Calu3 (cell line): Measurements from ENCODE around the gene SYT17. TPM values are rescaled to one million over a fixed set of nuclear protein-coding genes. Genes with fewer than 3 reads are reported as not detected.

Experiments used
- BruUV-seq: library from RNA; stranded (reverse); fragments of 400-500 nt; replicated peaks from 2 replicates; lab custom pipeline; 2021; lab: Mats Ljungman, UMichigan
- CTCF ChIA-PET: fragments of 300-600 bp; sonication (Branson Sonifier 250); formaldehyde crosslinking; loops from one replicate; lab custom pipeline; 2022; ENCODE audit warnings: antibody characterized with exemption; lab: Charles Lee
- DNase-seq: peaks from one replicate; pipeline ENCODE4 v3.0.0; 2022
- H3K27ac Mint-ChIP-seq: one replicate; pipeline ENCODE4 v1.8.0; 2022; ENCODE audit warnings: mixed read lengths; ENCODE audit not compliant: unreplicated experiment
- H3K27me3 Mint-ChIP-seq: one replicate; pipeline ENCODE4 v1.8.0; 2022; ENCODE audit warnings: mixed read lengths; ENCODE audit not compliant: unreplicated experiment
- H3K36me3 Mint-ChIP-seq: one replicate; pipeline ENCODE4 v1.8.0; 2022; ENCODE audit warnings: mild to moderate bottlenecking, moderate library complexity, mixed read lengths; ENCODE audit not compliant: insufficient read depth, unreplicated experiment
- H3K4me1 Mint-ChIP-seq: one replicate; pipeline ENCODE4 v1.8.0; 2022; ENCODE audit warnings: mild to moderate bottlenecking, low read depth, mixed read lengths; ENCODE audit not compliant: unreplicated experiment
- H3K4me3 Mint-ChIP-seq: one replicate; pipeline ENCODE4 v1.8.0; 2022; ENCODE audit warnings: mild to moderate bottlenecking, low read depth, moderate library complexity, mixed read lengths; ENCODE audit not compliant: unreplicated experiment
- H3K9me3 Mint-ChIP-seq: one replicate; pipeline ENCODE4 v1.8.0; 2022; ENCODE audit warnings: low read depth, mixed read lengths; ENCODE audit not compliant: unreplicated experiment
- CTCF ChIP-seq: fragments of 200-600 bp; IDR thresholded peaks from one replicate; pipeline ENCODE4 v1.8.0; 2022; ENCODE audit warnings: antibody characterized with exemption; ENCODE audit not compliant: unreplicated experiment
- intact Hi-C: fragments of 100-400 bp; cut with micrococcal nuclease; formaldehyde crosslinking; loops from one replicate; pipeline ENCODE4 v1.10.0; 2022; ENCODE audit not compliant: unreplicated experiment
- total RNA-seq: library from RNA; stranded (reverse); gene quantifications from 2 replicates; pipeline ENCODE4 v1.2.3, GENCODE V29; 2022

The SYT17 gene
- total RNA-seq, 1 experiment from 2014 or later: 10.6 TPM

GRCh38 chr16:19132898-19133297 lies 35.1 kb upstream of the SYT17 start:
- Mint-ChIP-seq H3K27ac (no peak overlapping the region), H3K4me1 (peaks cover 54% of the 10 kb centered on the region), H3K9me3 (no peaks in the 10 kb centered on the region), H3K27me3 (no peaks in the 10 kb centered on the region), H3K4me3 (no peak overlapping the region), H3K36me3 (no peaks in the 10 kb centered on the region)
- CTCF ChIA-PET: no interaction called here
- DNase-seq: no peak
- BruUV-seq: no TSS peak
- intact Hi-C loops: no loop called here
- TF ChIP-seq CTCF: no peak

- Mint-ChIP-seq H3K4me3 (no peak overlapping the region), H3K27ac (no peak overlapping the region), H3K36me3 (no peaks in the 10 kb centered on the region), H3K4me1 (peaks cover 59% of the 10 kb centered on the region), H3K27me3 (no peaks in the 10 kb centered on the region), H3K9me3 (no peaks in the 10 kb centered on the region)
- DNase-seq: no peak
- TF ChIP-seq CTCF: no peak
- intact Hi-C loops: no loop called here
- CTCF ChIA-PET: interaction anchor here (0.6 kb wide), 1 partner anchor 141 kb away, joined by 3 read pairs; no protein-coding TSS in a partner anchor
- no TSS peak for BruUV-seq
These were observed 34.4 kb upstream of the SYT17 start for GRCh38 chr16:19133600-19133999.

- peaks cover 63% of the 10 kb centered on the region for H3K4me1 Mint-ChIP-seq
- intact Hi-C loops: no loop called here
- no peaks in the 10 kb centered on the region for H3K9me3 Mint-ChIP-seq
- DNase-seq: no peak
- CTCF ChIA-PET: interaction anchor here (1.1 to 1.2 kb wide), 2 partner anchors 28 to 49 kb away, joined by 4 to 6 read pairs; no protein-coding TSS in a partner anchor
- BruUV-seq: no TSS peak
- H3K27me3 Mint-ChIP-seq: no peaks in the 10 kb centered on the region
- peak overlapping the region; percentile 59 for H3K27ac Mint-ChIP-seq
- no peak for TF ChIP-seq CTCF
- no peaks in the 10 kb centered on the region for H3K36me3 Mint-ChIP-seq
- no peak overlapping the region for H3K4me3 Mint-ChIP-seq
These were observed 32.7 kb upstream of the SYT17 start for GRCh38 chr16:19135201-19135842.

- CTCF ChIA-PET: interaction anchor here (0.6 to 1.2 kb wide), 4 partner anchors 29 to 340 kb away, joined by 3 to 6 read pairs (median 4); no protein-coding TSS in a partner anchor
- Mint-ChIP-seq H3K9me3 (no peaks in the 10 kb centered on the region), H3K27ac (peak overlapping the region; percentile 59), H3K36me3 (no peaks in the 10 kb centered on the region), H3K4me3 (peak overlapping the region; percentile 44), H3K27me3 (no peaks in the 10 kb centered on the region), H3K4me1 (peaks cover 63% of the 10 kb centered on the region)
- intact Hi-C loops: no loop called here
- peak; percentile 73 for DNase-seq
- BruUV-seq: no TSS peak
- no peak for TF ChIP-seq CTCF
These were observed 32.1 kb upstream of the SYT17 start for GRCh38 chr16:19135896-19136438.
